ENCODE data around the gene APOBEC4. TPM values are rescaled to one million over a fixed set of nuclear protein-coding genes. Genes with fewer than 3 reads are reported as not detected.

Gene APOBEC4
- total RNA-seq, 1 donor from 2014 or later: not detected

- intact Hi-C loops (cut with micrococcal nuclease): no loop called here
Measured at GRCh38 chr1:183675883-183676585, 22.9 kb upstream of the APOBEC4 start.

- intact Hi-C loops (cut with micrococcal nuclease): no loop called here
Measured at GRCh38 chr1:183675381-183675780, 22.3 kb upstream of the APOBEC4 start.

- intact Hi-C loops (cut with micrococcal nuclease): no loop called here
Measured at GRCh38 chr1:183674886-183675285, 21.8 kb upstream of the APOBEC4 start.

GRCh38 chr1:183674339-183674738 lies 21.2 kb upstream of the APOBEC4 start:
- intact Hi-C loops (cut with micrococcal nuclease): no loop called here

- intact Hi-C loops (cut with micrococcal nuclease): no loop called here
Measured at GRCh38 chr1:183673605-183674323, 20.6 kb upstream of the APOBEC4 start.

GRCh38 chr1:183670169-183670568 lies 17.1 kb upstream of the APOBEC4 start:
- intact Hi-C loops (cut with micrococcal nuclease): no loop called here

- intact Hi-C loops (cut with micrococcal nuclease): no loop called here
Measured at GRCh38 chr1:183656355-183656754, 3.2 kb upstream of the APOBEC4 start.

GRCh38 chr1:183655562-183656075 lies 2.5 kb upstream of the APOBEC4 start:
- intact Hi-C loops (cut with micrococcal nuclease): loop anchor here (1.0 kb wide), 3 partner anchors 30 to 567 kb away; no protein-coding TSS in a partner anchor

GRCh38 chr1:183654706-183655105 lies 1.6 kb upstream of the APOBEC4 start:
- intact Hi-C loops (cut with micrococcal nuclease): loop anchor here (1.0 to 5.0 kb wide), 5 partner anchors 31 to 568 kb away; partner anchors contain the start of gene TSEN15

- intact Hi-C loops (cut with micrococcal nuclease): loop anchor here (5.0 kb wide), 2 partner anchors 188 to 398 kb away; partner anchors contain the start of gene TSEN15
Measured at GRCh38 chr1:183653876-183654451, 848 bp upstream of the APOBEC4 start.

GRCh38 chr1:183653462-183653794 lies 312 bp upstream of the APOBEC4 start:
- intact Hi-C loops (cut with micrococcal nuclease): loop anchor here (5.0 kb wide), 2 partner anchors 189 to 399 kb away; partner anchors contain the start of gene TSEN15

- intact Hi-C loops (cut with micrococcal nuclease): loop anchor here (1.0 to 5.0 kb wide), 3 partner anchors 17 to 400 kb away; partner anchors contain the start of genes ARPC5 and TSEN15
Measured at GRCh38 chr1:183652107-183652506, 1.0 kb downstream of the APOBEC4 start.

GRCh38 chr1:183651612-183652011 lies 1.5 kb downstream of the APOBEC4 start:
- intact Hi-C loops (cut with micrococcal nuclease): loop anchor here (1.0 to 5.0 kb wide), 3 partner anchors 16 to 401 kb away; partner anchors contain the start of genes ARPC5 and TSEN15

GRCh38 chr1:183648042-183648441 lies 5.1 kb downstream of the APOBEC4 start:
- intact Hi-C loops (cut with micrococcal nuclease): no loop called here

- intact Hi-C loops (cut with micrococcal nuclease): no loop called here
Measured at GRCh38 chr1:183646776-183647175, 6.3 kb downstream of the APOBEC4 start.

GRCh38 chr1:183645531-183645930 lies 7.6 kb downstream of the APOBEC4 start:
- intact Hi-C loops (cut with micrococcal nuclease): no loop called here

- intact Hi-C loops (cut with micrococcal nuclease): no loop called here
Measured at GRCh38 chr1:183642166-183642565, 10.9 kb downstream of the APOBEC4 start.

GRCh38 chr1:183640193-183640592 lies 12.9 kb downstream of the APOBEC4 start:
- intact Hi-C loops (cut with micrococcal nuclease): no loop called here

GRCh38 chr1:183638649-183639387 lies 14.3 kb downstream of the APOBEC4 start:
- intact Hi-C loops (cut with micrococcal nuclease): loop anchor here (5.0 kb wide), 2 partner anchors 413 to 1518 kb away; partner anchors contain the start of genes SWT1, TRMT1L and TSEN15

- intact Hi-C loops (cut with micrococcal nuclease): loop anchor here (5.0 kb wide), 2 partner anchors 416 to 1521 kb away; partner anchors contain the start of genes SWT1, TRMT1L and TSEN15
Measured at GRCh38 chr1:183636783-183637182, 16.3 kb downstream of the APOBEC4 start.

- intact Hi-C loops (cut with micrococcal nuclease): loop anchor here (5.0 kb wide), 2 partner anchors 416 to 1521 kb away; partner anchors contain the start of genes SWT1, TRMT1L and TSEN15
Measured at GRCh38 chr1:183636334-183636682, 16.8 kb downstream of the APOBEC4 start.
